ENCODE measurements around the gene TMED5. TPM values are rescaled to one million over a fixed set of nuclear protein-coding genes. Genes with fewer than 3 reads are reported as not detected.

TMED5 gene
- total RNA-seq, 1 donor from 2014 or later: 46.5 TPM

DNA sequence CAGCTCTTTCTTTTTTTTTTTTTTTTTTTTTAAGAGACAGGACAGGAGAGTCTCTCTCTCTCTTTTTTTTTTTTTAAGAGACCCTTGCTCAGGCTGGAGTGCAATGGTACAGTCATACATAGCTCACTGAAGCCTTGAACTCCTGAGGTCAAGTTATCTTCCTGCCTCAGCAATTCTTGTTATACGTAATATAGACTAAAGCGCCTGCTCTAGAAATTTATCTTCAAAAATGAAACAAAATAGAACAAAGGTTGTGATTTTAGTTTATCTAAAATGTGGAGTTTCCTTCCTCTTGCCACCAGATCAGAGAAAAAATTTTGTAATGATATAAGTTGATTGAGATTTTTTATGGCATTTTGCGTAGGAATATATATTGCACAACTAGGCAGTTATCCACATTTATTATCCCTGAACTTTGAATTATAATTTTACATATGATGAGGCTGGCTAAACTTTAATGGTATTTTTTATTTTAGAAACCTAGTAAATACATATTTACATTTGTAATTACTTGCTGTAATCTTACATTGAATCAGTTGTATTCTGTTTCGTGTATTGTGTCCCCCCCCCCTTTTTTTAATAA is 56.9 kb downstream of the TMED5 start:
- DNase-seq (ENCODE audit: low spot score): no peak

DNA sequence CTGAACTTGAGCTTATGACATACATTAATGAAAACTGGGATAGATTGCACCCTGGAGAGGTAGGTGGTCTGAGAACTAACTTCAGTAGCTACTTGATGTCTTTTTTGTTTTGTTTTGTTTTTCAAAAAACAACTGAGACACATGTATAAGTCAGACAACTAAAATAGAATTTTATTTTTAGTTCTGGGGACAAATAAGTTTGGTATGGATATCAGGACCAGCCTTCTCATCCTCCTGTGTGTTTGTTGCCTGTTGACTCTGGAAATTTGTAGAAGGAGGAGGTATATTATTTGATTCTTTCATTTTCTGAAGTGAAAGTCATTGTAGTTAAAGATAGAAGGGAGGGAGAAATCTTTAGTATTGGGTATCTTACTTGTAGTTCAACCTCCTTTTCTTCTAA is 59.6 kb downstream of the TMED5 start:
- DNase-seq (ENCODE audit: low spot score): no peak

DNA sequence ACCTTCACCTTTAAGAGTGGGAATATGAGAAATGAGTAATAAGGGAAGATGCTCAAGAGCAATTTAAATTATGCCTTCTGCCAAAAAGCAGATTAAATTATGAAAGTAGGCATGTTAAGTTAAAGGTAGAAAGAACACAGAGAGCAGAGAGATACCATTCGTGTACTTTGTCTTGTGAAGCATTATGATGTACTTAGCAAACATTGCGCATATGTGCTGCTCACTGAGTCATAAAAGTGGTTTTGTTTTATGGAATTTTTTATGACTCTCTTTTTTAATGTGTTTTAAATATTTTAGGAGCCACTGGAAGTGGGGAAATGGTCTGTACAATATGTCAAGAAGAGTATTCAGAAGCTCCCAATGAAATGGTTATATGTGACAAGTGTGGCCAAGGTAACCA is 65.8 kb downstream of the TMED5 start:
- DNase-seq (ENCODE audit: low spot score): no peak

DNA sequence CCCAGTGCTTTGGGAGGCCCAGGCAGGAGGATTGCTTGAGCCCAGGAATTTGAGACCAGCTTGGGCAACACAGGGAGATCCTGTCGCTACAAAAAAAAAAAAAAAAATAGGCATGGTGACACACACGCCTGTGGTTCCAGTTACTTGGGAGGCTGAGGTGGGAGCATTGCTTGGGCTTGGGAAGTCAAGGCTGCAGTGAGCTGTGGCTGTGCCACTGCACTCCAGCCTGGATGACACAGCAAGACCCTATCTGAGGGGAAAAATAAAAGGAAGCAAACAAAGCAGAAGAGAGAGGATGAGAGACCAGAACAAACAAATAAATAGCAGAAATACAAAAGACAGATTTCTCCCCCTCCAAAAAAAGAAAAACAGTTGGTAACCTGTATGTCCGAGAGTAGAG is 67.1 kb downstream of the TMED5 start:
- DNase-seq (ENCODE audit: low spot score): no peak

DNA sequence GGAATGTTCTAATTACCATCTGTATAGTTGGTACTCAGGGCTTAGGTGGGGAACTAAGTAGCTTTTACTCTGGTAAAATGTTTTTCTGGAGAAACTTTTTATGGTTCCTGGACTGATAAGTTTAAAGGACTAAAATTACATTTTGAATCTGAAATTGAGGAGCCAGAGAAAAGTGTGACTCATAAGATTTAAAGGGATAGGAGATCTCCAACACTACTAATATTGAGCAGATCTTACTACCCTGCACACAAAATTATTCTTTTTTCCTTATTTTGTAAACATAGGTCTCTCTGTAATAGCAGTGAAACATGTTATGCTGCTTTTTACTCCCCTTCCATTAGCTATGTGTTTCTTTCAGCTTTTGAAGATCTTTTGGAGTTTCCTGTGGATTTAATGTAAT is 68.7 kb downstream of the TMED5 start:
- DNase-seq (ENCODE audit: low spot score): peak; percentile 2

DNA sequence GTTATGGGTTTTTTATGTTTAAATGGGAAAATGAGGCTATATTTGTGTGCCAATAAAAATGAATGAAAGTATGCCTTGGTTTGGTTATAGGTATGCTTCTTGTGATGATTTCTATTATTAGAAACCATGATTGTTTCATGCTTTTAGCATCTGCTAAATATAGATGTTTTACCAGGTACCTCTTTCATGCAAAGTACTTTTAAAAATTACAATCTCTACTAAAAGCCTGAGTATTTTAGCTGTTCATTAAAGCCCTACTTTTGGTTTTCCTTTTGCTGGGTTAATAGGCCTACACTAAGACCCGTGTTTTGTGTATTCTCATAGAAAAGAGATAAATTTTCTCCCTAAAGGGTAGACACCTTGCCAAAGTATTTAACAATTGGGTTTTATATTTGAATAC is 69.1 kb downstream of the TMED5 start:
- no peak for DNase-seq (ENCODE audit: low spot score)

DNA sequence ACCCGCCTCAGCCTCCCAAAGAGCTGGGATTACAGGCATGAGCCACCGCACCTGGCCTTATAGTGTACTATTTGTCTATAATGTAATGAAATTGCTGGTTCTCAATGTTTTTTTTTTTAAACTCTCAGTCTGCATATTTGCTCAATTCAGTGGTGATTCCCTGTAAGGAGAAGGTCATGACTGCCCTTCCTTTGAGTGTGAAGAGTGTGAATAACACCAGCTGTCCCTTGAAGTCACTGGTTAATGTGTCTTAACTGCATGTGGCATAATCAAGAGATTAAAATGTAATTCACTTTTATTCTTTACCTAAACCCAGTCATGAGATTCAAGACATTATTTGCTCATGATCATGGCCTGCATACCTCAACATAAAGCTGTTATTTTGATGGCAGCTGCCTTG is 70.6 kb downstream of the TMED5 start:
- DNase-seq (ENCODE audit: low spot score): no peak

DNA sequence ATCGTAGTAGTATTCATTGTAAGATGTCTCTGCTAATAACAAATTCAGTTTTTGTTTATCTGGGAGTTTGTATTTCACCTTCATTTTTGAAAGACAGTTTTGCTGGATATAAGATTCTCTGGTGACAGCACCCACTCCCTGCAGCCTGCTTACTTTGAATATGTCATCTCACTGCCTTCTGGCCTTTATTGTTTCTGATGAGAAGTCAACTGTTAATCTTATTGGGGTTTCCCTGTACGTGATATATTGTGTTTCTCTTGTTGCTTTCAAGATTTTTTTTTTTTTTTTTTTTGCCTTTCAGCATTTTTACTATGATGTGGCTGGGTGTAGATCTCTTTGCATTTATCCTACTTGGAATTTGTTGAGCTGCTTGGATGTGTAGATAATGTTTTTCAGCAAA is 71.9 kb downstream of the TMED5 start:
- DNase-seq (ENCODE audit: low spot score): no peak

DNA sequence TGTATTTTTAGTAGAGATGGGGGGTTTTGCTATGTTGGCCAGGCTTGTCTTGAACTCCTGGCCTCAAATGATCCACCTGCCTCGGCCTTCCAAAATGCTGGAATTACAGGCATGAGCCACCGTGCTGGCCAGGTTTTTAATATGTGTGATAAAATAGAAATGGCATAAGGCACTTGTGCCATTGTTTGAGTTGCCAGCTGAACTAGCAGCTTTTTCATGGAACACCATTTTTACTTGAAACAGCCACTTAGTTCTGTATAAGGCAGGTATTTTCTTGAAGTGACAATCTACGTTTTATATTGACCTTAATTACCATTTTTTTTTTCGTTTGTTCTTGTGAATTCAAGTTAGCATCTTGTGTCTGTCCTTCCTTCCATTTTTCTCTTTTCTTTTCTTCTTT is 72.8 kb downstream of the TMED5 start:
- DNase-seq (ENCODE audit: low spot score): no peak

DNA sequence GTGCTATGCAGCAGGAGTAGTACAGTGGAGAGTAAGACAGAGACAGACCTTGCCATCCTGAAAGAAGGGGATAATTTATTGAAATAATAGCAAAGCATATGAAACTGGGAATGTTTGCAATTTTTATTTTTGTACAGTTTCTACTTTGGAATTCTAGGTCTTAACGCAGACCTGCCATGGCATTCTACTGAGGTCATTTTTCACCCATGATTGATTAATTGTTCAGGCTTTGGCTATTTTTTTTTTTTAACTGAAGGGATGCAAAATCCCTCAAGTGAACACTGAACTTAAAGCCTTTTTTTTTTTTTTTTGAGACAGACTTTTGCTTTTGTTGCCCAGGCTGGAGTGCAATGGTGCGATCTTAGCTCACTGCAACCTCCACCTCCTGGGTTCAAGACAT is 74.0 kb downstream of the TMED5 start:
- DNase-seq (ENCODE audit: low spot score): no peak

DNA sequence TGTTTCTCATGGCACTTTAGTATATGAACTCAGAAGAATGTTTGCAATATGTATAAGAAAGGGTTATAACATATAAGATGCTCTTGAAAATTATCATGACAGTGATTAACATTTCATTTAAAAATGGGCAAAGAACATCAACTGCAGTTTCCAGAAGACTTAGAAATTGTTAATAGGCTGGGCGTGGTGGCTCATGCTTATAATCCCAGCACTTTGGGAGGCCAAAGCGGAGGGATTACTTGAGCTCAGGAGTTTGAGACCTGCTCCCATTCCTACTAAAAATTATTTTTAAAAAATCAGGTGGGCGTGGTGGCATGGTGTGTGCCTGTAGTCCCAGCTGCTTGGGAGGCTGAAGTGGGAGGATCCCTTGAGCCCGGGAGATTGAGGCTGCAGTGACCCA is 78.1 kb downstream of the TMED5 start:
- DNase-seq (ENCODE audit: low spot score): no peak

Other genes with a start within 250 kb of the TMED5 start
- gene DIPK1A, start 219.0 kb downstream of the TMED5 start, total RNA-seq (ENCODE audit: insufficient read depth, low replicate concordance): 9.6 TPM
- 49.4 TPM for gene MTF2, start 101.1 kb downstream of the TMED5 start, total RNA-seq (ENCODE audit: insufficient read depth, low replicate concordance)
- gene CCDC18, start 311 bp upstream of the TMED5 start, total RNA-seq (ENCODE audit: insufficient read depth, low replicate concordance): 2.4 TPM
- gene DR1, start 165.5 kb upstream of the TMED5 start, total RNA-seq (ENCODE audit: insufficient read depth, low replicate concordance): 30.6 TPM